DMS 273 (cell line): ENCODE results near the gene ZNF543.
"Not testable (repeated sequence)": the region's sequence is repeated elsewhere in the genome, so short reads cannot be mapped to it uniquely, and the experiment has no call there.

Experiments used
- DNase-seq: peaks from one replicate; lab custom pipeline; 2025; ENCODE audit not compliant: unreplicated experiment; lab: John Stamatoyannopoulos, UW

Gene ZNF543

GRCh38 chr19:57320180-57321084 is at the start of gene ZNF543:
TSS of gene ZNF543 (plus strand) at chr19:57320472. CDS start at chr19:57320854, 382 bp downstream.
- DNase-seq, result peak; percentile 99

GRCh38 chr19:57271280-57271679 is 49.0 kb upstream of the ZNF543 start:
- no peak for DNase-seq

- DNase-seq, result no peak
Observed at GRCh38 chr19:57273014-57273413, 47.3 kb upstream of the ZNF543 start.

GRCh38 chr19:57276430-57276829 is 43.8 kb upstream of the ZNF543 start:
- no peak for DNase-seq

GRCh38 chr19:57278481-57278880 is 41.8 kb upstream of the ZNF543 start:
- DNase-seq, result not testable (repeated sequence)

GRCh38 chr19:57279418-57280164 is 40.7 kb upstream of the ZNF543 start:
- peak; percentile 98 for DNase-seq

GRCh38 chr19:57280165-57280961 is 39.9 kb upstream of the ZNF543 start, which contains the start of gene ZNF460:
TSS of gene ZNF460 (plus strand) at chr19:57280485. CDS start at chr19:57280807, 322 bp downstream.
- DNase-seq, result peak; percentile 99

GRCh38 chr19:57280962-57281400 is 39.3 kb upstream of the ZNF543 start:
- peak; percentile 55 for DNase-seq

GRCh38 chr19:57282011-57282643 is 38.1 kb upstream of the ZNF543 start:
- peak; percentile 13 for DNase-seq

GRCh38 chr19:57288373-57288772 is 31.9 kb upstream of the ZNF543 start:
- DNase-seq, result no peak

GRCh38 chr19:57290970-57291369 is 29.3 kb upstream of the ZNF543 start:
- no peak for DNase-seq

GRCh38 chr19:57292547-57292946 is 27.7 kb upstream of the ZNF543 start:
- no peak for DNase-seq

GRCh38 chr19:57293719-57294118 is 26.6 kb upstream of the ZNF543 start:
- DNase-seq, result no peak

GRCh38 chr19:57302020-57302465 is 18.2 kb upstream of the ZNF543 start:
- DNase-seq, result peak; percentile 82

- DNase-seq, result no peak
Observed at GRCh38 chr19:57302727-57303401, 17.4 kb upstream of the ZNF543 start.

GRCh38 chr19:57305056-57305455 is 15.2 kb upstream of the ZNF543 start:
- no peak for DNase-seq

GRCh38 chr19:57308514-57308913 is 11.8 kb upstream of the ZNF543 start:
- DNase-seq, result no peak

- DNase-seq, result no peak
Observed at GRCh38 chr19:57310792-57311191, 9.5 kb upstream of the ZNF543 start.

GRCh38 chr19:57314146-57314545 is 6.1 kb upstream of the ZNF543 start:
- DNase-seq, result no peak

GRCh38 chr19:57317503-57317902 is 2.8 kb upstream of the ZNF543 start:
- DNase-seq, result no peak
